H1 (cell line): ENCODE measurements around the gene MECR. TPM values are rescaled to one million over a fixed set of nuclear protein-coding genes. Genes with fewer than 3 reads are reported as not detected.

Experiments
- CTCF ChIA-PET: fragments of 300-600 bp; sonication (Branson Sonifier 250); formaldehyde crosslinking; loops from one replicate; lab custom pipeline; 2021; ENCODE audit not compliant: partially characterized antibody; lab: Charles Lee
- POLR2A ChIA-PET: fragments of 300-600 bp; sonication (Branson Sonifier 250); formaldehyde crosslinking; loops from one replicate; lab custom pipeline; 2021; ENCODE audit warnings: inconsistent platforms; ENCODE audit not compliant: partially characterized antibody; lab: Charles Lee
- DNase-seq, 2 experiments: peaks; one replicate each; pipeline versions ENCODE4 v3.0.0 to v3.0.0-alpha.2; 2010 to 2022; ENCODE audit warnings: low spot score in 2 of 2, low read depth in 1 of 2, mixed read lengths in 1 of 2
- FAIRE-seq: peaks from 2 replicates; lab custom pipeline; 2011; peaks lifted over from hg19 to GRCh38; lab: Jason Lieb, UNC
- H2AFZ ChIP-seq: 2 replicates; pipeline ENCODE4 v1.8.1; 2012; ENCODE audit warnings: low read length, inconsistent platforms
- H2AK5ac ChIP-seq: 2 replicates; pipeline ENCODE4 v1.6.1; 2013; ENCODE audit warnings: low read depth, low read length
- H2BK120ac ChIP-seq: replicated peaks from 2 replicates; pipeline ENCODE3; 2013; ENCODE audit warnings: low read depth, low read length, inconsistent platforms
- H2BK12ac ChIP-seq: 2 replicates; pipeline ENCODE4 v1.6.1; 2013; ENCODE audit warnings: low read depth, low read length
- H2BK15ac ChIP-seq: 2 replicates; pipeline ENCODE4 v1.6.1; 2013; ENCODE audit warnings: low read length
- H2BK20ac ChIP-seq: 2 replicates; pipeline ENCODE4 v1.6.1; 2013; ENCODE audit warnings: low read length
- H2BK5ac ChIP-seq: 2 replicates; pipeline ENCODE4 v1.6.1; 2013; ENCODE audit warnings: low read depth, low read length
- H3K14ac ChIP-seq: 2 replicates; pipeline ENCODE4 v1.6.1; 2013; ENCODE audit warnings: inconsistent platforms; ENCODE audit not compliant: insufficient read length
- H3K18ac ChIP-seq: 2 replicates; pipeline ENCODE4 v1.6.1; 2013; ENCODE audit warnings: low read length; ENCODE audit errors: extremely low read depth
- H3K23ac ChIP-seq: 2 replicates; pipeline ENCODE4 v1.6.1; 2013; ENCODE audit warnings: inconsistent platforms; ENCODE audit not compliant: insufficient read length
- H3K23me2 ChIP-seq: 2 replicates; pipeline ENCODE4 v1.6.1; 2013; ENCODE audit warnings: low read depth, low read length
- H3K27ac ChIP-seq: 2 replicates; pipeline ENCODE4 v1.6.1; 2011; ENCODE audit warnings: low read depth, low read length, inconsistent platforms
- H3K27me3 ChIP-seq, 4 experiments: replicated peaks in 1 of 4; 1 replicate in 1 of 4; 2 replicates in 3 of 4; pipeline versions ENCODE4 v1.6.1 to v1.8.1; 2011 to 2013; ENCODE audit warnings: low read length in 3 of 4, mild to moderate bottlenecking in 3 of 4, inconsistent platforms in 2 of 4, mixed read lengths in 2 of 4, moderate library complexity in 1 of 4; ENCODE audit not compliant: control insufficient read depth in 3 of 4, insufficient read depth in 3 of 4; ENCODE audit errors: extremely low read depth in 1 of 4
- H3K36me3 ChIP-seq, 4 experiments: 2 replicates each; pipeline versions ENCODE4 v1.6.1 to v1.8.1; 2011 to 2013; ENCODE audit warnings: mild to moderate bottlenecking in 4 of 4, low read length in 3 of 4, moderate library complexity in 2 of 4, control low read depth in 1 of 4, inconsistent platforms in 1 of 4; ENCODE audit not compliant: insufficient read depth in 4 of 4, control insufficient read depth in 2 of 4
- H3K4ac ChIP-seq: replicated peaks from 2 replicates; pipeline ENCODE3; 2013; ENCODE audit warnings: low read length, low read depth, mixed read lengths, inconsistent platforms; ENCODE audit not compliant: insufficient read length
- H3K4me1 ChIP-seq, 4 experiments: replicated peaks in 1 of 4; 1 replicate in 1 of 4; 2 replicates in 3 of 4; pipeline versions ENCODE4 v1.6.1 to v1.8.1; 2011 to 2013; ENCODE audit warnings: low read length in 3 of 4, inconsistent platforms in 2 of 4, mixed read lengths in 1 of 4; ENCODE audit not compliant: insufficient read depth in 4 of 4, control insufficient read depth in 3 of 4
- H3K4me2 ChIP-seq, 2 experiments: 2 replicates each; pipeline versions ENCODE4 v1.6.1 to v1.8.1; 2011 to 2013; ENCODE audit warnings: low read depth in 2 of 2, low read length in 2 of 2, control low read depth in 1 of 2, inconsistent platforms in 1 of 2, mild to moderate bottlenecking in 1 of 2; ENCODE audit not compliant: insufficient read depth in 1 of 2
- H3K4me3 ChIP-seq, 4 experiments: fragments of 200-600, 300-600 bp in 1 of 4; sonication (generic), shearing (Covaris generic), sonication (Bioruptor Twin) in 1 of 4; 2 replicates each; pipeline versions ENCODE4 v1.5.1 to v1.8.1; 2011 to 2016; ENCODE audit warnings: low read length in 4 of 4, low read depth in 3 of 4, control low read depth in 2 of 4, inconsistent platforms in 2 of 4, mild to moderate bottlenecking in 2 of 4, mixed read lengths in 1 of 4, moderate library complexity in 1 of 4; ENCODE audit not compliant: insufficient read depth in 2 of 4; ENCODE audit errors: extremely low read depth in 1 of 4
- H3K56ac ChIP-seq: replicated peaks from 2 replicates; pipeline ENCODE3; 2013; ENCODE audit warnings: low read depth, mild to moderate bottlenecking, mixed read lengths, low read length, inconsistent platforms; ENCODE audit not compliant: insufficient read length
- H3K79me1 ChIP-seq: 2 replicates; pipeline ENCODE4 v1.6.1; 2013; ENCODE audit warnings: low read depth, low read length, control low read depth
- H3K79me2 ChIP-seq, 2 experiments: 2 replicates each; pipeline versions ENCODE4 v1.6.1 to v1.8.1; 2012 to 2013; ENCODE audit warnings: low read length in 2 of 2, mild to moderate bottlenecking in 2 of 2, inconsistent platforms in 1 of 2; ENCODE audit not compliant: insufficient read depth in 2 of 2, control insufficient read depth in 1 of 2
- H3K9ac ChIP-seq, 4 experiments: replicated peaks in 1 of 4; 1 replicate in 1 of 4; 2 replicates in 3 of 4; pipeline versions ENCODE4 v1.6.1 to v1.8.1; 2011 to 2013; ENCODE audit warnings: low read depth in 3 of 4, low read length in 3 of 4, control low read depth in 2 of 4, mild to moderate bottlenecking in 2 of 4, moderate library complexity in 2 of 4, inconsistent platforms in 1 of 4; ENCODE audit errors: extremely low read depth in 1 of 4
- H3K9me3 ChIP-seq, 2 experiments: 2 replicates each; pipeline versions ENCODE4 v1.6.1 to v1.8.1; 2012 to 2013; ENCODE audit warnings: mild to moderate bottlenecking in 2 of 2, moderate library complexity in 2 of 2, control low read depth in 1 of 2, inconsistent platforms in 1 of 2, low read depth in 1 of 2, low read length in 1 of 2, mixed read lengths in 1 of 2; ENCODE audit not compliant: insufficient read depth in 2 of 2
- H4K20me1 ChIP-seq, 2 experiments: replicated peaks in 1 of 2; 2 replicates each; pipeline versions ENCODE3 to v1.8.1; 2011 to 2013; ENCODE audit warnings: inconsistent platforms in 2 of 2, low read length in 2 of 2, mild to moderate bottlenecking in 1 of 2; ENCODE audit not compliant: insufficient read depth in 2 of 2, control insufficient read depth in 1 of 2
- H4K5ac ChIP-seq: 2 replicates; pipeline ENCODE4 v1.6.1; 2013; ENCODE audit warnings: low read length, low read depth, mixed read lengths, inconsistent platforms; ENCODE audit not compliant: insufficient read length
- H4K8ac ChIP-seq: 2 replicates; pipeline ENCODE4 v1.8.0; 2013; ENCODE audit warnings: mild to moderate bottlenecking, moderate library complexity, low read length, inconsistent platforms; ENCODE audit not compliant: insufficient read depth; ENCODE audit errors: extremely low read depth
- H4K91ac ChIP-seq: replicated peaks from 2 replicates; pipeline ENCODE3; 2013; ENCODE audit warnings: low read length, mixed read lengths, inconsistent platforms; ENCODE audit not compliant: insufficient read length
- BRCA1 ChIP-seq: IDR thresholded peaks from 2 replicates; pipeline ENCODE4 v1.6.1; 2012; ENCODE audit warnings: low read depth, low read length, improper control_type of control experiment
- PHF8 ChIP-seq: fragments of 200-600 bp; sonication (generic); conservative IDR thresholded peaks from 2 replicates; pipeline ENCODE4 v1.7.1; 2012; ENCODE audit warnings: low read depth, mild to moderate bottlenecking, inconsistent platforms, low read length, moderate library complexity
- WGBS, 2 experiments: shearing (Covaris generic) in 1 of 2; methylation state at CpG; one replicate each; pipeline versions ENCODE4 v1.1.6 to v1.1.7; 2013 to 2015; ENCODE audit warnings: low lambda C conversion rate in 2 of 2, mixed read lengths in 2 of 2, inconsistent platforms in 1 of 2, low coverage in 1 of 2, missing lambda C conversion rate in 1 of 2; ENCODE audit not compliant: insufficient replicate concordance in 2 of 2, insufficient coverage in 1 of 2, insufficient read length in 1 of 2; ENCODE audit errors: extremely low coverage in 1 of 2, missing lambda C conversion rate in 1 of 2; 5-methylcytosine and 5-hydroxymethylcytosine counted together
- polyA plus RNA-seq, 7 experiments: library from polyadenylated mRNA; depleted of rRNA in 3 of 7; stranded (reverse) in 5 of 7; unstranded in 2 of 7; fragments of >200 nt in 5 of 7; fragments of 200-250 nt in 2 of 7; gene quantifications; 1 replicate in 5 of 7; 2 replicates in 1 of 7; 4 replicates in 1 of 7; pipeline versions ENCODE4 v1.2.1 to v1.2.3, GENCODE V29; 2011 to 2013; ENCODE audit warnings: missing spikeins in 2 of 7, mixed read lengths in 2 of 7
- total RNA-seq: library from RNA; stranded (reverse); fragmentation: NEBNext Ultra II Directional; extraction: Animal tissue kit (Norgen Biotek cat#: 25700); gene quantifications from 2 replicates; pipeline ENCODE4 v1.2.1, GENCODE V29; 2021

Gene MECR
- total and polyA plus RNA-seq, 2 of the 8 experiments (the other 6 are each of a cell fraction or from before 2014, with no cell fraction given), result 24.2 to 24.4 TPM

- POLR2A ChIA-PET, result interaction anchor here (1.1 to 1.2 kb wide), 2 partner anchors 31 to 91 kb away, joined by 3 to 6 read pairs; partner anchors contain the start of gene SRSF4
- H3K79me2 ChIP-seq, result no peaks in the 10 kb centered on the region
- H2BK20ac ChIP-seq, result no peak overlapping the region
- H3K4me2 ChIP-seq, result no peak overlapping the region
- H4K5ac ChIP-seq, result no peak overlapping the region
- H2BK5ac ChIP-seq, result no peak overlapping the region
- no peak overlapping the region for H2AFZ ChIP-seq
- H3K4me1 ChIP-seq, result no peaks in the 10 kb centered on the region
- no peak overlapping the region for H3K9ac ChIP-seq
- CTCF ChIA-PET, result interaction anchor here (1.3 kb wide), 1 partner anchor 11 kb away, joined by 5 read pairs; no protein-coding TSS in a partner anchor
- no peak overlapping the region for H3K18ac ChIP-seq
- no peak overlapping the region for H3K14ac ChIP-seq
- H3K36me3 ChIP-seq, result peaks cover 8 to 40% (median 26%) of the 10 kb centered on the region in 4 experiments; a peak in 7 of 8 replicates
- WGBS, 2 experiments, result 88% methylated on average over 5 of the region's 5 CpGs; no CpG with 5 or more reads in 1 of the 2 experiments
- H2AK5ac ChIP-seq, result no peak overlapping the region
- H3K27me3 ChIP-seq, result no peaks in the 10 kb centered on the region
- no peak overlapping the region for H2BK15ac ChIP-seq
- H3K23ac ChIP-seq, result no peak overlapping the region
- H4K8ac ChIP-seq, result no peak overlapping the region
- H3K27ac ChIP-seq, result no peak overlapping the region
- no peaks in the 10 kb centered on the region for H3K9me3 ChIP-seq
- H3K4me3 ChIP-seq, result no peak overlapping the region
- 0 out of 2 replicates have a peak, but pooled peaks cover 2% of the 10 kb centered on the region for H3K79me1 ChIP-seq
- no peak overlapping the region for H2BK12ac ChIP-seq
- H3K56ac ChIP-seq, result no peak overlapping the region
- no peak overlapping the region for H2BK120ac ChIP-seq
- H3K23me2 ChIP-seq, result no peaks in the 10 kb centered on the region
- DNase-seq (no peak), FAIRE-seq (no peak)
- no peak overlapping the region for H3K4ac ChIP-seq
- peaks cover 1 to 2% of the 10 kb centered on the region in 2 experiments for H4K20me1 ChIP-seq
- H4K91ac ChIP-seq, result no peak overlapping the region
- no peak for TF ChIP-seq PHF8
- no peak for TF ChIP-seq BRCA1
Measured at GRCh38 chr1:29213055-29213454, 17.7 kb downstream of the MECR start.
